Stimulated activated CD8-positive, alpha-beta memory T cell treated with anti-CD3 and anti-CD28 coated beads, Interleukin-4, amount 100 ng/mL, for 4 hours (primary cell): ENCODE data around the gene ADSS1.

Experiments used
- DNase-seq, 2 donors: peaks; one replicate each; pipeline ENCODE4 v3.0.0-alpha.2; 2020; ENCODE audit warnings: low read depth in 2 of 2, low spot score in 1 of 2

ADSS1 gene

GRCh38 chr14:104687601-104688504, 36.2 kb upstream of the ADSS1 start:
- no peak for DNase-seq

GRCh38 chr14:104688505-104689108, 35.4 kb upstream of the ADSS1 start:
- DNase-seq: no peak

- no peak for DNase-seq
Measured at GRCh38 chr14:104689109-104689880, 34.7 kb upstream of the ADSS1 start, which contains the start of gene INF2. INF2 (plus strand) TSS chr14:104689618; CDS start chr14:104701366, 11,748 bp downstream.

- DNase-seq: no peak
Measured at GRCh38 chr14:104689881-104690711, 33.9 kb upstream of the ADSS1 start.

- no peak for DNase-seq
Measured at GRCh38 chr14:104690861-104691455, 33.1 kb upstream of the ADSS1 start.

- DNase-seq: no peak
Measured at GRCh38 chr14:104691546-104692260, 32.3 kb upstream of the ADSS1 start.

GRCh38 chr14:104692261-104692938, 31.6 kb upstream of the ADSS1 start:
- DNase-seq: no peak

- no peak for DNase-seq
Measured at GRCh38 chr14:104692939-104693315, 31.1 kb upstream of the ADSS1 start.

- DNase-seq: no peak
Measured at GRCh38 chr14:104693482-104694431, 30.3 kb upstream of the ADSS1 start.

GRCh38 chr14:104694475-104694950, 29.5 kb upstream of the ADSS1 start:
- no peak for DNase-seq

- DNase-seq: no peak
Measured at GRCh38 chr14:104694991-104695659, 28.9 kb upstream of the ADSS1 start.

GRCh38 chr14:104695660-104696000, 28.4 kb upstream of the ADSS1 start:
- DNase-seq: no peak

- no peak for DNase-seq
Measured at GRCh38 chr14:104696671-104697316, 27.2 kb upstream of the ADSS1 start.

- no peak for DNase-seq
Measured at GRCh38 chr14:104697317-104697703, 26.7 kb upstream of the ADSS1 start.

- DNase-seq: no peak
Measured at GRCh38 chr14:104697892-104698583, 26.0 kb upstream of the ADSS1 start.

- DNase-seq: no peak
Measured at GRCh38 chr14:104698688-104699425, 25.2 kb upstream of the ADSS1 start.
